ENCODE data around the gene NHERF2.

NHERF2 gene

GRCh38 chr16:1978476-1979120, 48.1 kb upstream of the NHERF2 start:
- Histone ChIP-seq H3K79me2 (ENCODE audit: insufficient read depth, low read length) (peaks cover 5% of the 10 kb centered on the region), H3K9ac (ENCODE audit: low read length) (no peak overlapping the region), H3K27ac (ENCODE audit: low read depth, low read length) (no peak overlapping the region), H3K27me3 (ENCODE audit: low read length) (no peaks in the 10 kb centered on the region), H3K4me3 (ENCODE audit: insufficient read depth, low read length, poor library complexity, severe bottlenecking) (no peak overlapping the region), H2AFZ (ENCODE audit: low read depth, low read length, severe bottlenecking) (no peak overlapping the region), H3K9me2 (replicated peaks; ENCODE audit: insufficient read depth, low read length) (no peaks in the 10 kb centered on the region), H3F3A (ENCODE audit: insufficient read depth) (no peaks in the 10 kb centered on the region), H4K20me1 (ENCODE audit: low read depth, low read length) (no peaks in the 10 kb centered on the region), H3K9me3 (ENCODE audit: insufficient read depth, low read length) (no peaks in the 10 kb centered on the region), H3K4me2 (ENCODE audit: low read depth, low read length, poor library complexity, severe bottlenecking) (no peak overlapping the region), H3K36me3 (ENCODE audit: low read length) (no peaks in the 10 kb centered on the region)
- no peak for TF ChIP-seq CTCF (IDR thresholded peaks at IDR 0.05; ENCODE audit: insufficient read depth, low read length, poor library complexity, severe bottlenecking)
- no peak for TF ChIP-seq EZH2phosphoT487 (conservative IDR thresholded peaks at IDR 0.05; ENCODE audit: low read length)

- no peak overlapping the region for H3K4me2 ChIP-seq (ENCODE audit: low read depth, low read length, poor library complexity, severe bottlenecking)
- no peaks in the 10 kb centered on the region for H3F3A ChIP-seq (ENCODE audit: insufficient read depth)
- H3K36me3 ChIP-seq (ENCODE audit: low read length): no peaks in the 10 kb centered on the region
- TF ChIP-seq EZH2phosphoT487 (conservative IDR thresholded peaks at IDR 0.05; ENCODE audit: low read length) (no peak), CTCF (IDR thresholded peaks at IDR 0.05; ENCODE audit: insufficient read depth, low read length, poor library complexity, severe bottlenecking) (no peak)
- no peaks in the 10 kb centered on the region for H3K9me2 ChIP-seq (replicated peaks; ENCODE audit: insufficient read depth, low read length)
- no peak overlapping the region for H3K9ac ChIP-seq (ENCODE audit: low read length)
- H3K9me3 ChIP-seq (ENCODE audit: insufficient read depth, low read length): no peaks in the 10 kb centered on the region
- no peak overlapping the region for H3K4me3 ChIP-seq (ENCODE audit: insufficient read depth, low read length, poor library complexity, severe bottlenecking)
- no peak overlapping the region for H2AFZ ChIP-seq (ENCODE audit: low read depth, low read length, severe bottlenecking)
- H4K20me1 ChIP-seq (ENCODE audit: low read depth, low read length): no peaks in the 10 kb centered on the region
- H3K27me3 ChIP-seq (ENCODE audit: low read length): no peaks in the 10 kb centered on the region
- H3K27ac ChIP-seq (ENCODE audit: low read depth, low read length): no peak overlapping the region
- no peaks in the 10 kb centered on the region for H3K79me2 ChIP-seq (ENCODE audit: insufficient read depth, low read length)
Observed at GRCh38 chr16:1979271-1980029, 47.3 kb upstream of the NHERF2 start.

- no peaks in the 10 kb centered on the region for H4K20me1 ChIP-seq (ENCODE audit: low read depth, low read length)
- H3K4me2 ChIP-seq (ENCODE audit: low read depth, low read length, poor library complexity, severe bottlenecking): no peak overlapping the region
- H2AFZ ChIP-seq (ENCODE audit: low read depth, low read length, severe bottlenecking): no peak overlapping the region
- H3K9ac ChIP-seq (ENCODE audit: low read length): no peak overlapping the region
- no peaks in the 10 kb centered on the region for H3K27me3 ChIP-seq (ENCODE audit: low read length)
- no peak overlapping the region for H3K4me3 ChIP-seq (ENCODE audit: insufficient read depth, low read length, poor library complexity, severe bottlenecking)
- no peaks in the 10 kb centered on the region for H3K9me2 ChIP-seq (replicated peaks; ENCODE audit: insufficient read depth, low read length)
- no peaks in the 10 kb centered on the region for H3K79me2 ChIP-seq (ENCODE audit: insufficient read depth, low read length)
- no peak for TF ChIP-seq CTCF (IDR thresholded peaks at IDR 0.05; ENCODE audit: insufficient read depth, low read length, poor library complexity, severe bottlenecking)
- TF ChIP-seq EZH2phosphoT487 (conservative IDR thresholded peaks at IDR 0.05; ENCODE audit: low read length): no peak
- H3K9me3 ChIP-seq (ENCODE audit: insufficient read depth, low read length): no peaks in the 10 kb centered on the region
- H3F3A ChIP-seq (ENCODE audit: insufficient read depth): no peaks in the 10 kb centered on the region
- no peaks in the 10 kb centered on the region for H3K36me3 ChIP-seq (ENCODE audit: low read length)
- no peak overlapping the region for H3K27ac ChIP-seq (ENCODE audit: low read depth, low read length)
Observed at GRCh38 chr16:1980030-1980769, 46.5 kb upstream of the NHERF2 start.
